ENCODE results near the gene PROKR1.

The PROKR1 gene

GRCh38 chr2:68604077-68604476, 39.3 kb upstream of the PROKR1 start:
- no peak overlapping the region for H3K4me3 ChIP-seq (ENCODE audit: low read depth, low read length)
- no peak overlapping the region for H3K27ac ChIP-seq
- in situ Hi-C loops (cut with HindIII; ENCODE audit: low pct_ligation_motif_present, low sequenced_read_pairs) = no loop called here

GRCh38 chr2:68605939-68606338, 37.4 kb upstream of the PROKR1 start:
- Histone ChIP-seq H3K27me3 (replicated peaks) (no peaks in the 10 kb centered on the region), H3K4me3 (ENCODE audit: low read depth, low read length) (no peak overlapping the region), H3K36me3 (replicated peaks) (no peaks in the 10 kb centered on the region), H3K27ac (no peak overlapping the region)
- in situ Hi-C loops (cut with HindIII; ENCODE audit: low pct_ligation_motif_present, low sequenced_read_pairs) = no loop called here
- TF ChIP-seq CTCF (IDR thresholded peaks at IDR 0.05; ENCODE audit: low read depth, low read length, missing control alignments) = no peak
- no peak for DNase-seq

More at GRCh38 chr2:68604077-68604476, 39.3 kb upstream of the PROKR1 start:
- no peaks in the 10 kb centered on the region for H3K27me3 ChIP-seq (replicated peaks)
- no peaks in the 10 kb centered on the region for H3K36me3 ChIP-seq (replicated peaks)
- no peak for DNase-seq
- TF ChIP-seq CTCF (IDR thresholded peaks at IDR 0.05; ENCODE audit: low read depth, low read length, missing control alignments) = no peak

- H3K27me3 ChIP-seq (replicated peaks) = no peaks in the 10 kb centered on the region
- no peak overlapping the region for H3K27ac ChIP-seq
- H3K36me3 ChIP-seq (replicated peaks) = no peaks in the 10 kb centered on the region
- DNase-seq = no peak
- no peak for TF ChIP-seq CTCF (IDR thresholded peaks at IDR 0.05; ENCODE audit: low read depth, low read length, missing control alignments)
- in situ Hi-C loops (cut with HindIII; ENCODE audit: low pct_ligation_motif_present, low sequenced_read_pairs) = no loop called here
- no peak overlapping the region for H3K4me3 ChIP-seq (ENCODE audit: low read depth, low read length)
Measured at GRCh38 chr2:68606759-68607158, 36.6 kb upstream of the PROKR1 start.

GRCh38 chr2:68607837-68608236, 35.5 kb upstream of the PROKR1 start:
- in situ Hi-C loops (cut with HindIII; ENCODE audit: low pct_ligation_motif_present, low sequenced_read_pairs) = no loop called here
- no peak for TF ChIP-seq CTCF (IDR thresholded peaks at IDR 0.05; ENCODE audit: low read depth, low read length, missing control alignments)
- DNase-seq = no peak
- H3K27me3 ChIP-seq (replicated peaks) = no peaks in the 10 kb centered on the region
- no peak overlapping the region for H3K4me3 ChIP-seq (ENCODE audit: low read depth, low read length)
- no peaks in the 10 kb centered on the region for H3K36me3 ChIP-seq (replicated peaks)
- no peak overlapping the region for H3K27ac ChIP-seq

GRCh38 chr2:68612765-68613519, 30.4 kb upstream of the PROKR1 start:
- no peak for DNase-seq

More at GRCh38 chr2:68612765-68613519, 30.4 kb upstream of the PROKR1 start:
- Histone ChIP-seq H3K4me3 (ENCODE audit: low read depth, low read length) (no peak overlapping the region), H3K36me3 (replicated peaks) (no peaks in the 10 kb centered on the region), H3K27me3 (replicated peaks) (no peaks in the 10 kb centered on the region), H3K27ac (no peak overlapping the region)
- TF ChIP-seq CTCF (IDR thresholded peaks at IDR 0.05; ENCODE audit: low read depth, low read length, missing control alignments) = no peak
- in situ Hi-C loops (cut with HindIII; ENCODE audit: low pct_ligation_motif_present, low sequenced_read_pairs) = no loop called here
